Stomach (tissue), 9 donors: Measurements from ENCODE around the gene VTI1A. TPM values are rescaled to one million over a fixed set of nuclear protein-coding genes. Genes with fewer than 3 reads are reported as not detected.

Experiments
- DNase-seq, 2 donors: peaks; one replicate each; pipeline versions ENCODE4 v3.0.0 to v3.0.0-alpha.2; 2013 to 2019
- H3K27ac ChIP-seq, 5 donors: fragments of 200-600 bp in 4 of 5; sonication (generic) in 4 of 5; one replicate each; pipeline ENCODE4 v1.5.1; 2013 to 2019; ENCODE audit warnings: mild to moderate bottlenecking in 1 of 5, moderate library complexity in 1 of 5
- H3K27me3 ChIP-seq, 3 donors: fragments of 200-600 bp; sonication (generic); one replicate each; pipeline ENCODE4 v1.5.1; 2017 to 2019; ENCODE audit warnings: mixed run types in 1 of 3
- H3K36me3 ChIP-seq, 4 donors: fragments of 200-600 bp; sonication (generic); 1 replicate in 3 of 4; 2 replicates in 1 of 4; pipeline ENCODE4 v1.5.1; 2016 to 2019
- H3K4me1 ChIP-seq, 4 donors: fragments of 200-600 bp; sonication (generic); one replicate each; pipeline ENCODE4 v1.5.1; 2016 to 2019
- H3K4me3 ChIP-seq, 4 donors: fragments of 200-600 bp; sonication (generic) in 3 of 4; one replicate each; pipeline ENCODE4 v1.5.1; 2016 to 2019; ENCODE audit warnings: mild to moderate bottlenecking in 1 of 4
- H3K9me3 ChIP-seq, 4 donors: fragments of 200-600 bp; sonication (generic); one replicate each; pipeline ENCODE4 v1.5.1; 2016 to 2019
- EP300 ChIP-seq: sonication (generic); formaldehyde crosslinking; IDR thresholded peaks from one replicate; pipeline ENCODE4 v1.6.1; 2017; ENCODE audit warnings: antibody characterized with exemption
- POLR2A ChIP-seq, 4 donors: fragments of 450-650 bp; IDR thresholded peaks; one replicate each; pipeline ENCODE4 v1.6.1; 2016; ENCODE audit warnings: antibody characterized with exemption in 4 of 4, control low read depth in 2 of 4, mild to moderate bottlenecking in 1 of 4, moderate library complexity in 1 of 4
- POLR2AphosphoS5 ChIP-seq, 3 donors: sonication (generic); formaldehyde crosslinking; IDR thresholded peaks; one replicate each; pipeline ENCODE4 v1.6.1; 2016; ENCODE audit warnings: antibody characterized with exemption in 3 of 3
- WGBS, 5 donors: extraction: QIAGEN DNeasy Blood & Tissue Kit in 3 of 5; methylation state at CpG; one replicate each; pipeline versions ENCODE4 v1.1.5 to v1.1.7; 2013 to 2018; 5-methylcytosine and 5-hydroxymethylcytosine counted together
- intact Hi-C: fragments of 100-400 bp; cut with DNase I; formaldehyde crosslinking; loops from one replicate; pipeline ENCODE4 v1.15.1; 2023; ENCODE audit warnings: low total_unique reads
- polyA plus RNA-seq, 3 donors: library from polyadenylated mRNA; stranded (reverse); fragments of 200-250 nt; gene quantifications; one replicate each; pipeline ENCODE4 v1.2.3, GENCODE V29; 2013
- total RNA-seq, 5 donors: library from RNA; depleted of rRNA; stranded (reverse); fragments of >200 nt; gene quantifications; one replicate each; pipeline versions ENCODE4 v1.1.0 to v1.2.3, GENCODE V29; 2014 to 2016
- TF ChIP-seq, protein P1 (sequence below), 7 experiments: fragments of 450-650 bp in 4 of 7; fragments of 200-600 bp in 3 of 7; sonication (generic) in 3 of 7; IDR thresholded peaks; one replicate each; pipeline ENCODE4 v1.5.1; 2016 to 2019; ENCODE audit warnings: antibody characterized with exemption in 7 of 7, control low read depth in 2 of 7, mild to moderate bottlenecking in 1 of 7
- donor health status: healthy with polysubstance abuse.
- donor health status: Bipolar disorder and iron deficiency.
- donor health status: healthy.

VTI1A gene
- total and polyA plus RNA-seq, 8 donors: 6.5 to 222 (median 57.4) TPM

DNA sequence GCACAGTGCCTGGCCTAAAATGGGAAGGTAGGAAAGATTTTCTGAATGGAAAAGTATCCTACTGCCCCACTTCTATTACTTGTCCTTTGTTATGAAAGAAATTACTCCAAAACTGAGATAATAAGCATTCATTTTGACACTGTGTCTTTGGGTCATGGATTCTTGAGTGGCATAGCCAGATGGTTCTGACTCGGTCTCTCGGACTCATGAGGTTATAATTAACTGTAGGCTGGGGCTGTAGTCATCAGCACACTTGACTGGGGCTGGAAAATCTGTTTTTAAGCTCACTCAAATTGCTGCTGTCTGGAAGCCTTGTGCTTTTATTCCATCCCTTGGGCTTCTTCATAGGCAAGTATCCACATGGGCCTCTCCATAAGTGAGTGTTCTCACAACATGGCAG is 160.5 kb downstream of the VTI1A start:
- peaks cover 0 to 6% (median 0%) of the 10 kb centered on the region in 4 donors for H3K4me1 ChIP-seq
- 94 to 100% (median 98%) methylated on average over 2 of the region's 2 CpGs for WGBS, 5 donors
- TF ChIP-seq POLR2A (IDR thresholded peaks at IDR 0.05): no peak
- TF ChIP-seq, protein P1, sequence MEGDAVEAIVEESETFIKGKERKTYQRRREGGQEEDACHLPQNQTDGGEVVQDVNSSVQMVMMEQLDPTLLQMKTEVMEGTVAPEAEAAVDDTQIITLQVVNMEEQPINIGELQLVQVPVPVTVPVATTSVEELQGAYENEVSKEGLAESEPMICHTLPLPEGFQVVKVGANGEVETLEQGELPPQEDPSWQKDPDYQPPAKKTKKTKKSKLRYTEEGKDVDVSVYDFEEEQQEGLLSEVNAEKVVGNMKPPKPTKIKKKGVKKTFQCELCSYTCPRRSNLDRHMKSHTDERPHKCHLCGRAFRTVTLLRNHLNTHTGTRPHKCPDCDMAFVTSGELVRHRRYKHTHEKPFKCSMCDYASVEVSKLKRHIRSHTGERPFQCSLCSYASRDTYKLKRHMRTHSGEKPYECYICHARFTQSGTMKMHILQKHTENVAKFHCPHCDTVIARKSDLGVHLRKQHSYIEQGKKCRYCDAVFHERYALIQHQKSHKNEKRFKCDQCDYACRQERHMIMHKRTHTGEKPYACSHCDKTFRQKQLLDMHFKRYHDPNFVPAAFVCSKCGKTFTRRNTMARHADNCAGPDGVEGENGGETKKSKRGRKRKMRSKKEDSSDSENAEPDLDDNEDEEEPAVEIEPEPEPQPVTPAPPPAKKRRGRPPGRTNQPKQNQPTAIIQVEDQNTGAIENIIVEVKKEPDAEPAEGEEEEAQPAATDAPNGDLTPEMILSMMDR (IDR thresholded peaks at IDR 0.05): no peak
- TF ChIP-seq POLR2AphosphoS5 (IDR thresholded peaks at IDR 0.05): no peak
- TF ChIP-seq EP300: no peak

DNA sequence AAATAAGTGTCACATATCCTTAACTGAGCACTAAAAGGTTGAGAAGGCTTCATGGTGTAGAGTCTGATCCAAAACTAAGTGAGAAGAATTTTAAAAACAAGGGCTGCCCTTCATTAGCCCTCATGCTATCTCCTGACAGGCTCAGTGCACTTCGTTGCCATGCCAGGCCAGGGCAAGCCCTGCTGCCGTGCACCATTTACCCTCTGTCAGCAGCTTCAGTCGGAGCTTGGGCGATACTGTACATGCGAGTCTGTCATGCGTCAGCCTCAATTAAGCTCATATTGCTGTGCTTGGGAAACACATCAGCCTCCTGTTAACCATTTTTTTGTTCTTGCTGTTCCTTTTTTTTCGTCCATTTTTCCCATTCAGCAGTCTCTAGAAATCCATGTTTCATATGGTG is 166.6 kb downstream of the VTI1A start:
- H3K4me1 ChIP-seq: no peaks in the 10 kb centered on the region
- no peak for TF ChIP-seq POLR2AphosphoS5 (IDR thresholded peaks at IDR 0.05)
- TF ChIP-seq, protein P1 (IDR thresholded peaks at IDR 0.05): no peak
- TF ChIP-seq EP300: no peak
- TF ChIP-seq POLR2A (IDR thresholded peaks at IDR 0.05): no peak
- intact Hi-C loops: no loop called here
- DNase-seq: peak in 1 of 2 donors; percentile 43
- H3K27ac ChIP-seq: no peak overlapping the region
- H3K9me3 ChIP-seq: no peaks in the 10 kb centered on the region
- no peaks in the 10 kb centered on the region for H3K36me3 ChIP-seq
- H3K27me3 ChIP-seq: no peaks in the 10 kb centered on the region
- WGBS, 5 donors: 90 to 95% (median 95%) methylated on average over 7 of the region's 7 CpGs
- no peak overlapping the region for H3K4me3 ChIP-seq

More for the DNA sequence above, 160.5 kb downstream of the VTI1A start:
- no peaks in the 10 kb centered on the region for H3K36me3 ChIP-seq
- no peaks in the 10 kb centered on the region for H3K27me3 ChIP-seq
- H3K27ac ChIP-seq: no peak overlapping the region
- H3K4me3 ChIP-seq: no peak overlapping the region
- intact Hi-C loops: no loop called here
- no peak for DNase-seq
- H3K9me3 ChIP-seq: no peaks in the 10 kb centered on the region

DNA sequence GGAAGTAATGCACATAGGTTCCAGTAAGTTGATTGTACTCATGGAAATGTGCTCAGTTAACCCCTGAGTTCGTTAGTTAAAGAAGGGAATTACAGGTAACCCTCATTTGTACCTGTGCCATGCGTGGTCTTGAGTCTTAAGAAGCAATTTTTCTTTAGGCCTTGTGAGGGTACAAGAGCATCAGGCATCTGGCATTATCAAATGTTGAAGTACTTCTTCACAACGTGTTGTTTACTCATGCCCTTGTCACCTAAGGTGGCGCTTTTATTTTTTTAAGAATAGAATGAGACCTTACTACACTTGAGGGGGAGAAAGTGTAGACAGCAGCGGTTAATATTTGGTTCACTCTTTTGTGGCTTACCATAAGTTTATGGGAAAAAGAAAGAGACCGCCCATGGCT is 167.1 kb downstream of the VTI1A start:
- no peaks in the 10 kb centered on the region for H3K9me3 ChIP-seq
- no peak overlapping the region for H3K27ac ChIP-seq
- TF ChIP-seq POLR2A (IDR thresholded peaks at IDR 0.05) (no peak), POLR2AphosphoS5 (IDR thresholded peaks at IDR 0.05) (no peak), EP300 (no peak)
- TF ChIP-seq, protein P1 (IDR thresholded peaks at IDR 0.05): no peak
- H3K27me3 ChIP-seq: no peaks in the 10 kb centered on the region
- WGBS, 5 donors: 87 to 88% (median 88%) methylated on average over 6 of the region's 6 CpGs
- no peak overlapping the region for H3K4me3 ChIP-seq
- intact Hi-C loops: no loop called here
- no peaks in the 10 kb centered on the region for H3K4me1 ChIP-seq
- no peak for DNase-seq
- no peaks in the 10 kb centered on the region for H3K36me3 ChIP-seq

DNA sequence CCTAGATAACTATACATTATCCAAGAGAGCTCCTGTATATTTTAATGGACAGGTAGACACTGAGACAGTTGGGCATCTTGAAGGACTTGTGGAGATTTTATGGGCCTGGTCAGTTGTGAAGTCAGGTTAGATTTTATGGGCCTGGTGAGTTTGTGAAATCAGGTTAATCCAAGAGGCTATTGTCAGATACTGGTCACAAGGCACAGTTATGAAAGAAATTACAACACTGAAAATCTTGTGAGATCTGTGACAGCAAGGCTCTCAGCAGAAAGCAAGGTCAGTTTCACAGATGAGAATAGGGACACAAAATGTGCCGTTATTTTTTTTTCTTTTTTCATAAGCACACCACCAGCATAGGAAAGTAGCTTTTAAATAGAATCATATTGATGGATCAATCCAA is 167.6 kb downstream of the VTI1A start:
- no peaks in the 10 kb centered on the region for H3K36me3 ChIP-seq
- WGBS, 5 donors: 88 to 100% (median 94%) methylated on average over 1 of the region's 1 CpG
- H3K4me1 ChIP-seq: peaks cover 0 to 4% (median 0%) of the 10 kb centered on the region in 4 donors
- H3K9me3 ChIP-seq: no peaks in the 10 kb centered on the region
- intact Hi-C loops: no loop called here
- TF ChIP-seq EP300 (no peak), POLR2AphosphoS5 (IDR thresholded peaks at IDR 0.05) (no peak), POLR2A (IDR thresholded peaks at IDR 0.05) (no peak)
- TF ChIP-seq, protein P1 (IDR thresholded peaks at IDR 0.05): no peak
- no peak overlapping the region for H3K4me3 ChIP-seq
- H3K27ac ChIP-seq: no peak overlapping the region
- no peaks in the 10 kb centered on the region for H3K27me3 ChIP-seq
- DNase-seq: no peak
